ENCODE results near the gene EPHA10. TPM values are rescaled to one million over a fixed set of nuclear protein-coding genes. Genes with fewer than 3 reads are reported as not detected.

EPHA10 gene
- total RNA-seq (not detected), polyA plus RNA-seq (under 1 TPM in 1 of 3 donors, not detected in 2; 0.05 TPM)
- long read RNA-seq, donor 1, result 0 reads
- long read RNA-seq, donor 2, result 0 reads

GRCh38 chr1:37764888-37765441 lies at the start of gene EPHA10:
Gene EPHA10 (minus strand): TSS chr1:37765120. CDS start chr1:37765066, 54 bp downstream.
- 2 to 3% (median 3%) methylated on average over 33 of the region's 33 CpGs for WGBS, 3 donors

GRCh38 chr1:37814252-37814651 lies 49.3 kb upstream of the EPHA10 start:
- no peaks in the 10 kb centered on the region for H3K27me3 ChIP-seq (ENCODE audit: insufficient read depth in 3 of 3, low read length in 2 of 3)
- peak overlapping the region; percentile 14 for H3K27ac ChIP-seq
- DNase-seq (no peak), ATAC-seq (peak; percentile 56 to 81 (median 69))
- 27 to 57% (median 38%) methylated on average over 7 of the region's 7 CpGs for WGBS, 3 donors
- TF ChIP-seq CTCF (IDR thresholded peaks at IDR 0.05), result no peak
- H3K9me3 ChIP-seq, result no peaks in the 10 kb centered on the region
- intact Hi-C loops (cut with DNase I), result no loop called here
- peaks cover 4% of the 10 kb centered on the region for H3K4me1 ChIP-seq
- peaks cover 0 to 48% of the 10 kb centered on the region in 2 donors for H3K36me3 ChIP-seq (ENCODE audit: insufficient read depth in 1 of 2, low read depth in 1 of 2)
- no peak overlapping the region for H3K4me3 ChIP-seq

More at GRCh38 chr1:37764888-37765441, at the start of gene EPHA10:
- Histone ChIP-seq H3K9me3 (no peaks in the 10 kb centered on the region), H3K4me3 (no peak within 1 kb of the TSS), H3K27ac (no peak within 1 kb of the TSS), H3K4me1 (no peaks in the 10 kb centered on the region), H3K27me3 (ENCODE audit: insufficient read depth in 3 of 3, low read length in 2 of 3) (peaks cover 3 to 77% (median 33%) of the 10 kb centered on the region in 3 donors), H3K36me3 (ENCODE audit: insufficient read depth in 1 of 2, low read depth in 1 of 2) (no peaks in the 10 kb centered on the region)
- intact Hi-C loops (cut with DNase I), result no loop called here
- DNase-seq, result no peak
- no peak for ATAC-seq
- no peak for TF ChIP-seq CTCF (IDR thresholded peaks at IDR 0.05)

GRCh38 chr1:37813529-37814145 lies 48.7 kb upstream of the EPHA10 start:
- Histone ChIP-seq H3K9me3 (no peaks in the 10 kb centered on the region), H3K27me3 (ENCODE audit: insufficient read depth in 3 of 3, low read length in 2 of 3) (no peaks in the 10 kb centered on the region), H3K27ac (peak overlapping the region; percentile 14), H3K36me3 (ENCODE audit: insufficient read depth in 1 of 2, low read depth in 1 of 2) (peaks cover 0 to 43% of the 10 kb centered on the region in 2 donors), H3K4me3 (no peak overlapping the region), H3K4me1 (peaks cover 10% of the 10 kb centered on the region)
- intact Hi-C loops (cut with DNase I), result loop anchor here in 1 of 2 donors (2.0 kb wide), 1 partner anchor 41 kb away; no protein-coding TSS in a partner anchor
- ATAC-seq (no peak), DNase-seq (no peak)
- WGBS, 3 donors, result 57 to 71% (median 64%) methylated on average over 2 of the region's 2 CpGs
- no peak for TF ChIP-seq CTCF (IDR thresholded peaks at IDR 0.05)

GRCh38 chr1:37811027-37811655 lies 46.2 kb upstream of the EPHA10 start:
- Histone ChIP-seq H3K27me3 (ENCODE audit: insufficient read depth in 3 of 3, low read length in 2 of 3) (no peaks in the 10 kb centered on the region), H3K27ac (no peak overlapping the region), H3K9me3 (no peaks in the 10 kb centered on the region), H3K4me3 (no peak overlapping the region), H3K4me1 (peaks cover 19% of the 10 kb centered on the region), H3K36me3 (ENCODE audit: insufficient read depth in 1 of 2, low read depth in 1 of 2) (peaks cover 0 to 32% of the 10 kb centered on the region in 2 donors)
- intact Hi-C loops (cut with DNase I), result no loop called here
- ATAC-seq (peak in 3 of 4 donors; percentile 28 to 53 (median 39)), DNase-seq (peak; percentile 75 to 83)
- peak; percentile 75 for TF ChIP-seq CTCF (IDR thresholded peaks at IDR 0.05)
- 45 to 49% (median 46%) methylated on average over 7 of the region's 7 CpGs for WGBS, 3 donors

Measured in psoas muscle (tissue), 8 donors.